NCI-H146 treated with DMSO at 0.1 percent for 48 hours (cell line): ENCODE results near the gene GBA3.

Source experiments
- DNase-seq: peaks from one replicate; lab custom pipeline; 2025; ENCODE audit not compliant: unreplicated experiment; lab: John Stamatoyannopoulos, UW

Gene GBA3

DNA sequence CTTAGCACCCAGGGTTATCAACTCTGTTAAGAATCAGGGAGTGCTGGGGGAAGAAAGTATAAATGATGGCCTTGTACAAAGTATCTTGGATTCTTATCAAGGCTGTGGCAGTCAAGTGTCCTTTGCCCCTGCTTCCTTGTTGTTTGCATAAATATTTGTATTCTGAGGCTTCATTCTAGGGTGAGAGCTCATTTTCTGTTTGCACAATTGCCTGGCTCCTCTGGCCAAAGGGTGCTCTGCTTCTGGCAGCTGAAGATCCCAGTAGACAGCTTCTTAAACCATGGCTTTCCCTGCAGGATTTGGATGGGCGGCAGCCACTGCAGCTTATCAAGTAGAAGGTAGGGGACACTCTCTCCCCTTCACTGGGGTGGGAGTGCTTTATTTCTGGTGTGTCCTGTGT is at the start of gene GBA3:
GBA3 (plus strand) TSS at position 202 of the 400 bp plus-strand sequence.
- no peak for DNase-seq

DNA sequence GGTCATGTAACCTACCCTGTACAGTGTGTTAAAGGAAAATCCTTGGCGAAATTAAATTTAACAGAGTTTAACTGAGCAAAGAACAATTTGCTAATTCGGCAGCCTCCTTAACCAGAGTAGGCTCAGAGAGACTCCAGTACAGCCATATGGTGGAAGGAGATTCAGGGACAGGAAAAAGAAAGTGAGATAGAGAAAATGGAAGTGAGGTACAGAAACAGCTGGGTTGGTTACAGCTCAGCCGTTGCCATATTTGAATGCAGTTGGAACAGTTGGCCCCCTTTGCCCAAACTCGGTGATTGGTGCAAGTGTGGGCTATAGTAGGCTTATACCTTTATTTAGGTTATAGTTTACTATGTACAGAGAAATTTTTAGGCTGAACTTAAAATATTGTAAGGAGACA is 48.8 kb upstream of the GBA3 start:
- no peak for DNase-seq

DNA sequence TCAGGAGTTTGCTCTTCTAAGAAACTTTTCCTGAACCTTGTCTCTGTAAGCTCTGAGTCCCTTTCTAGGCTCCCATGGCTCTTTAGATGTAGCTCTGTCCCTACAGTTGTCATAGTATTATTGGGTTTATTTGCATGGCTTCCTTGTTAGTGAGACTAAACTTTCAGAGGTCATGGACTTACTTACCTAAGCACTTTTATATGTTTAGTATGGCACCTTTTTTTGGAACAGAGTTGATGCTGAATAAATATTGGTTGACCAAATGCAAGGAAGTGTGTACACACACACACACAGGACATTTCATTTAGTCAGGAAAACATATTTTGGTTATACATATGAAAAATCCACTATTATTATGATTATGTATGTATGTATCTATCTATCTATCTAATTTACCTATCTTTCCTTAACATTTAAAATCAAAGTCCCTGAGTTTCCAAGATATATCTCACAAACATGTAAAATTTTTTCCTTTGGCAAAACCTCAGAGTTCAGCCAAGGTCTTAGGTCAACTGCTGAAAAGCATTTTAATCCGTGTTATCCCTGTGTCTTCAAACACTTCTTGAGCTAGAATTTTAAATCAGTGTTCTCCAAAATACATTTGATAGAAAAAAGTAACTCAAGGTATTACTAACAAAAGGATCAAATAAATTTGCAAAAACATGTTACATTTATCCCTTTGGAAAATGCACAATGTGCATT is 47.1 kb upstream of the GBA3 start:
- DNase-seq = no peak

DNA sequence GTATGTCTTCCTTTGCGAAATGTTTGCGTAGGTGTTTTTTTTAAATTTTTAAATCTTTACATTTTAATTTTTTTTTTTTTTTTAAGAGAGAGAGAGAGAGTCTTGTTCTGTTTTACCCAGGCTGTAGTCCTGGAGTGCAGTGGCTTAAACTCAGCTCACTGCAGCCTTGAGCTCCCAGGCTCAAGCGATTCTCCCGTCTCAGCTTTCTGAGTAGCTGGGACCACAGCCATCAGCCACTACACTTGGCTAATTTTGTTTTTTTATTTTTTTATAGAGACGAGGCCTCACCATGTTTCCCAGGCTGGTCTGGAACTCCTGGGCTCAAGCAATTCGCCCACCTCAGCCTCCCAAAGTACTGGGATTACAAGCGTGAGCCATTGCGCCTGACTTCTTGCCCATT is 43.7 kb upstream of the GBA3 start:
- no peak for DNase-seq

DNA sequence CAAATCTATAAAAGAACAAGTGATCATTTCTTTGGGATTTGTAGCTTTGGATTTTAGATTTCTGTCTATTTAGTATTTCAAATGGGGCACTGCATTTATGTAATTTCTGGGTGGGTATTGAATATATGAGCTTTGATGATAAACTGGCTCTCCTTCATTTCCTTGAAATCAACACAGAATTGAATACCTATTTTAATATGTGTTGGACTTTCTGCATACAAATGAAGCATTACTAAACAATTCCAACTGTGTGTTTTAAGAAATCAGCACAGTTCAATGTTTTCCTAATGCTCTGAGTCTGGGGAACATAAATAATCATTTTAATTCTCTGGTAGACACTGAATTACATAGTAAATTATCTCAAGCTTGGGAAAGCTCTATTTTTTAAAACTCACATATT is 42.0 kb upstream of the GBA3 start:
- DNase-seq = no peak

DNA sequence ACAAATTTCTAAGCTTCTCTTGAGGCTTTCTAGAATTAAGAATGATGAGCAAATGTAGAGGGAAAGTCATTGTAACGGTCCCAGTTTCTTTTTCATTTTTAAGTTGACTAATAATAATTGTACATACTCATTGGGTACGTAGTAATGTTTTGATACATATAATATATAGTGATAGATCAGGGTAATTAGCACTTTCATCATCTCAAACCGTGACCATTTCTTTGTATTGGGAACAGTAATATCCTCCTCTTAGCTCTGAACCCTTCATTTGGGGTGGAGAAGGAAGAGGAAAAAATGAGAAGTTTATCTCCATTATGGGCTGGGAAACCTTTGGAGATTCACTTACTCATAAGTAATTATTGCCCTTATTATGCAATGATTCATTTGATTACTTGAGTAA is 39.0 kb upstream of the GBA3 start:
- DNase-seq = no peak

DNA sequence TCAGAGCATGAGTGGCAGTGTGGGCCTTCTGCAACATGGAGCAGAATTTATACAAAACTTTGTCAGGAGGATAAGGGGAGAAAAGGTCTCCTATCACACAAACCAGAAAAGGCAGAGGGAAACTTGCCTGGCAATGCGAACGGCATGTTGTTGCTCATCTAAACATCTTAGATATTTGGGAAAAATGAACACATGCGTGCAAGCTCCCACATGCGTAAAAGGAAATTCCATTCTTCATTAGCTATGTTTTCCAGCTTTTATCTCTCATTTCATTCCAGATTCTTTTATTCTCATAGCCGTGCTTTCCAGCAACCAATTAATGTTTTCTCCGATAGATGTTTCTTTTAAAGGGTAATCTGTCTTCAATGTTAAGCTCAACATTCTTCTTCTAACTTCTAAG is 31.3 kb upstream of the GBA3 start:
- no peak for DNase-seq

DNA sequence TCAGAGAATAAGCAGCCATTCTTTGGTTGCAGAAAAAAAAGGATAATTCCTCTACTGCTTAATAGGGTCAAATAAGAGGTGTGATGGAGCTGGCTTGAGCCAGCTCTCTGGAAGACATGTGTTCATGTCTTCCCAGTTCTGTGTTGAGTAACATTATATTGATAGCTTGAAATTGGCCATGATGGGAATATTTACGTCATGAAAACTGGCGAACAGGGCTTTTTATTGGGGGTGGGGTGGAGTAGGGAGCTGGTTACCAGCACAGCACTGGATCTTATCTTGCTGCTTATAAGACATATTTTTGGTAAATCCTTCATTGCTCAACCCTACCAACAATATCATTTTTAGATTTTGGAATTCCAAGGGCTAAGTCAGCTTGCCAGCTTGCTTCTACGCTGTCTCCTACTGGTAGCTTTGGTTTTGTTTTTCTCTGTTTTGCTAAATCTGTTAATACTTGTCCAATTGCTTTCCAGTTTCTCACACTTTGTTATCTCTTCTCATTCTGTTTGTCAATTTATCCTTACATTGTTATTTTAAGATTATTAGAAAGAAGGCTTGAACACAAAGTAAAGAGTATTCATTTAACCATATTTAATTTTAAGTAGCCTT is 25.3 kb upstream of the GBA3 start:
- DNase-seq = no peak

DNA sequence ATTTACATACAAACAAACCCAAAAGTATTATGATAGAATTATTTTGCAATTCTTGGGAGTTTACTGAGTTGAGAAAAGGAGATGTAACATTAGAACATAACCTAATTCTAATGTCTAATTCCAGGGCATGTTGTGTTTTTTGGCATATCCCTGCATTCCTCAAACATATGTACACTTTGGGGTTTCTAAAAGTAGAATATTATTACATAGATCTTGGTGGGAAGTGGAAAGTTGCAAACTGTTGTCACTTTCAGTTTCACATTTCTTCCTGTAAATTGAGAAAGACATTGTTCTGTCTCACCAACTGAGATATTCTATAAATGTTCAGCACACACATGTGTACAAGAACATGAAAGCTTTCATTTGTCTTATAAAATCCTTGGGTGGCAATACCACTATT is 24.4 kb upstream of the GBA3 start:
- no peak for DNase-seq

DNA sequence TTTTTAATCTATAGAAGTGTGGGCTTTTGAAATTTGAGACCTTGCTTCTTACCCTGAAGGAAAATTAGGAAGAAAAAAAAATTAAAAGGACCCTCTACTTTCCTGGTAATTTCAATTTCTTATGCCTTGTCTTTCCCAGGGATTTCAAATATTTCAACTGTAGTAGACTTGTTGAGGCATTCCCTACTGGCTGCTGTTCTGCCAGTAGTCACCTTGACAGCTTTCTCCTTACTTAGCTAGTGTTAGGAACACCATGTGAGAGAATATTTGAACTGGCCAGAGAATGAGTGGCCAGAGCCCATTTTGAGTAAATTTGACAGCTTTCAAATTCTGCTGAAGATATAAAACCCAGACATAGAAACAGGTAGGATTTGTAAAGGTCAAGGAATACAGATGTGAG is 24.0 kb upstream of the GBA3 start:
- DNase-seq = no peak

DNA sequence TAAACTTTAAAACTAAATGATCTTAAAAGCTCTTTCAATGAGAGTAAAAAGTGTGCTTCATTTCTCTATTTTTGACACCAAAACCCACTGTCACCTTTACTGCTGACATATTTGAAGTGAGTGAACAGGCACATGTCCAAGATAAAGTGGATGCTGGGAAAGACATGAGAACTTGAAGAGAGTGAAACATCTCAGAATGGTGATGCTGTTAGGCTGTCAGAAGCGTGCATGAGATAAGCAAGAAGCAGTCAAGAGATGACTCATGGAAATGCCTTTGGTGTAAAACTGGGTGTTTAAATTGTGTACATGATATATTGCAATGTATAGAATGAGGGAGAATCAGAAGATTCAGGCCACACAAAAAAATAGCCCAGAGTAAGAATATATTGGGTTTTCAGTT is 21.8 kb upstream of the GBA3 start:
- no peak for DNase-seq

DNA sequence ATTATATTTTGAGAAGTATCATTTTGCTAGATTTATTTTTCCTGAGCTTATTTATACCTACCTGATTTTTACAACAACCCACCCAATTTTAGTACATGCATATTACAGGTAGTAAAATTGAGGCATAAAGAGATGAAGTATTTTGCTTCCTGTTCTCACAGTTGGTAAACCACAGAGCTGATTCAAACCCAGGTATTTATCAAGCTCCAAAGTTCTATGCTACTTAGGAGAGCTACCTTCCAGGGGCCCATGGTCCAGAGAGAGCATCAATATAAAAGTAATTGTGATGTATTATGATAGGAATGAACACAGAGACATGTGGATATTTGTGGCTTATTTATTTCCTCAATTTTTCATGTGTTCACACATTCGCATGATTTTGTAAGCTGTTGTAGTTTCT is 20.2 kb upstream of the GBA3 start:
- DNase-seq = no peak

DNA sequence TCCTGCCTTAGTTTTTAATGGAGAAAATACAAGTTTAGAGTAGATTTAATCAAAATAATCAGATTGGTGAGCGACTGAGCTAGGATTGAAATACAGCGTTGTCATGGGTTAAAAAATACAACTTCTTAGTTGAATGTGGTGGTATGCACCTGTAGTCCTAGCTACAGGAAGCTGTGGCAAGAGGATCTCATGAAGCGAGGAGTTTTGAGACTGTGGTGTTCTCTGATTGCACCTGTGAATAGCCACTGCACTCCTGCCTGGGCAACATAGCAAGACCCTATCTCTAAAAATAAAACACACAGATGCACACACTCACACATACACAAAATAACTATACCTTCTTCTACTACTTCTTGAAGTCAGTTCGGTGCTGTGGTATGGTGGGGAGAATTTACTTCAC is 19.8 kb upstream of the GBA3 start:
- DNase-seq = no peak

DNA sequence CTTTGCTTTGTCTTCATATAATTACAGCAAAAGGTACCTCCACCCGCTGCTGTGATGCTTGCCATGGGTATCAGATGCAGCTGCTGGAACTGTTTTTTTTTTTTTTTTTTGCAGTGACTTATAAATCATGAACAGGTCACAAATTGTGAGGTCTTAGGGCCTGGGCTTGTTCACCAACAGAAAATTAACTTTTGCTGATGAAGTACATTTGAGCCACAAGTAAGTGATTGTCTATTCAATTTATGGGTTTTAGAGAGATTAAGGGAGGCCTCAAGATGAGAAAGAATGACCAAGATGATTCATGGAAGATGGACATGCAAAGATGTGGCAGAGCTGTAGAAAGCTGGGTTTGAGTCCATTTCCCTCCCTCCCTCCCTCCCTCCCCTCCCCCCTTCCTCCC is 18.0 kb upstream of the GBA3 start:
- DNase-seq = no peak

DNA sequence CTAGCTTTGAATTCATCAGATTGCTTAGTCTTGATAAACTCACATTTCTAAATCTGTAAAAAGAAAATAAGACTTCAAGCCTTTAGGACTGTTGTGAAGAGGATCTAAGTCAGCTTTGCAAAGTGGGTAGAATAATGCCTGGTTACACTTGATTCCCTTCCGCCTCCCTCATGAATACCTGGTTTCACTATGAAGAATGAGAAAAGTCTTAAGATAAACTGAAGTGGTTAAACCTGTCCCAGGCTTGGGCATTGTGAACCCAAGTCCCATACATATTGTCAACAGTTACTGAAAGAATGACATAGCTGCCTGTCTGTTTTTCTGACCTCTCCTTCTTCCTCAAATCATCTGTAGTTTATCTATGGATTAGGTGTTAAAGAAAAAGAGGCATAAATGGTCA is 16.7 kb upstream of the GBA3 start:
- no peak for DNase-seq

DNA sequence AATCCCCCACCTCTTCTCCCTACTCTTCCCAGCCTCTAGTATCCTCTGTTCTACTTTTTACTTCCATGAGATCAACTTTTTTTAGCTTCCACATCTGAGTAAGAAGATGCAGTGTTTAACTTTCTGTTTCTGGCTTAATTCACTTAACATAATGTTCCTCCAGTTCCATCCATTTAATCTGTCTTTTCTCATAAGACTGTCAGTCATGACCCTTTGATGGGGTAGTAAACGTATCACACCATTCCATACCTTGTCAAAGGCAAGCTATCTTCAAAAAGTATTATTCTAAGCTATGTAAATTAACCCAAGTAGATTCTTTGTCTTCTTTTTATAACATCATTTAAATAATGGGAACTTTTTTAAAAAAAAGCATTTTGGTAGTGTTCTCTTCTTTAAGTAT is 15.0 kb upstream of the GBA3 start:
- DNase-seq = no peak

DNA sequence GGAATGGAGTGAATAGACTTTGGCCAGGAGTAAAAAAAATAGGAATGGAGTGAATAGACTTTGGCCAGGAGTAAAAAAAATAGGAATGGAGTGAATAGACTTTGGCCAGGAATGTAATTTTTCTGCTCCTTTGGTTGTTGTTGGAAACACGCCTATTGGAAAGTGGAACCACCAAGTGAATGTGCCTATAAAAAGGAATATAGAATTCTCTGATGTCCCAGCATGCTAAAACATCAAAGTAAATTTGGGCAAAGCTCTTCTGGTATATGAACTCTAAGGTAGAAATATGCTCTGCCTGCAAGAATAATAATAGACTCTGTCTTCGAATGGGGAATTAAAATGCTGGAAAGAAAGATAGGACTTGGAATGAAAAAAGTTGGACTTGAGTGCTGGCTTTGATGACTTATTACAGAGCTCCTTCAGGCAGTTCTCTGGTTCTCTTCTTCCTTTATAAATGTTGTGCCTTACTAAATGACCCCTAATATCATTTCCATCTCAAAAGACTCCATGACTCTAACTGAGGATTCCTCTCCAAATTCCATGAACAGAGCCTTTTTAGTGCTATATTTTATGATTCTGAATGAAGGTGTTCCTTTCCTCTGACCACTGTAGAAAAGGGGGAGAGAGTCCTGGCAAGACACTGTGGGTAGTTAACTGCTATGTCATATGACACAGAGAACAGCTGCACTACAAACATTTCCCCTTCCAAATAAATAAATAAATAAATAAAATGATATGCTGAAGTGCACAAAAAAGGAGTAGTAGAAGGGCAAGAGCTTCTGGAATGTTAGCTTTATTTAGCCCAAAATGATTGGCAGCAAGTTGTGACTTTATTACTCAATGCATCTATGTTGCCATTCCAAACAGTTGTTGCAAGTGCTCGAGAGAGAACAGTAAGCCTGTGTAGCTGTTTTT is 13.5 kb upstream of the GBA3 start:
- DNase-seq = no peak

DNA sequence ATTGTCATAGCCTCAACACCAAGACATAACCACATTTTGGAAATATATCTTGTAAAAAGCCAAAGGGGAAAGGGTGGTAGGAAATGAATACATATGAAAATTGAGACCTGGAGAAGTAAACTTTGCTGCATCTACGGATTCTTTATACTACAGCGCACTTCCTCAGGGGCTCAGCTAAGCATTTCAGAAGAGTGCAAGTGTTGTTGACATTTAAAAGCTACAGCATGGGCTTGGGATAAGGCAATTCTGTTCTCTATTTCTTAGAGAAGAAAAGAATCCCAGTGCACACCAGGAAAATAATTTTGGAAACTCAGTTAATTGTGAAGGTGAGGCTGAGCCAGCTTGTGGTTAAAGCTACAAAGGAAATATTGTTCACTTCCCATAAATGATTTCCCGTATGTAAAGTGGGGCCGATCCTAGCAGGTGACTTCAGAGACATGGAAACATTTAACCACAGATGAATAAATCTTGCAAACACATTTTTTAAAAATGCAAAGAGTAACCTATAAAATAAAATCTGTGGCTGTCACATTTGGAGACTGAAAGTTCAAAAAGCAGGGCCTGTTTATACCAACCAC is 12.6 kb upstream of the GBA3 start:
- DNase-seq = no peak

DNA sequence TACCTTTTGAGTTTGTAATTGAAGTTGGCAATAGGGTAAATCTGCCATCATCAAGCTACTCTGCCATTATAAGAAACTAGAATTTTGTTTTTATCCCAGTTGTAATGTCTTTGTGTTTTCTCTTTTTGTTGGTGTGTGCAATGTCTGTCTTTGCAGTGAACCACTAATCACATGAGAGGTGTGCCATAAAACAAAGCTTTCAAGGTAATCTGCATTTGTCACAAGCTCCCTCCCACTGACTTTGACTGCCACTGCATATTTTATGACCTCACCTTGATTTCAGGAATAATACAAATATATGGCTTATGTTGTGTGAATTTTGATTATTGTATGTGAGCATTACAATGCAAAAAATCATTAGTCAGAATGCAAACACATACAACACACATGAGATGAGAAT is 9.0 kb upstream of the GBA3 start:
- DNase-seq = no peak

DNA sequence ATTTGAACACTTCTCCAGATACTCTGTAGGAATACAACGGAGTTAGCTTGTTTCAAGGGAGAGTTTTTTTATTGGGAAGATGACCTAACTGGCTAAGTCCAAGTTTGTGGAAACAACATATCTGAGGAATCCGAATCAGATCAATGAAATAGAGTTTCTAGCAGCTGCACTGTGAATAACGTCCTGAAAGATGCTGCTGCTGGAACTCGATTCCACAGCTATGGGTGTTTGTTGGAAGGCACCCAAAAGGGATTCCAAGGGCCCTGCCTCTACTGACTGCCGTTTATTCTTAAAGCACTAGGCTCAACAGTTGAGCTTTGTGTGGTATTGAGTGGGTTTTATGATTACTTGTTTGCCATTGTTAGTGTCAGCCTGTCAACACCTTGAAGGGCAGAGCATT is 6.6 kb upstream of the GBA3 start:
- no peak for DNase-seq

DNA sequence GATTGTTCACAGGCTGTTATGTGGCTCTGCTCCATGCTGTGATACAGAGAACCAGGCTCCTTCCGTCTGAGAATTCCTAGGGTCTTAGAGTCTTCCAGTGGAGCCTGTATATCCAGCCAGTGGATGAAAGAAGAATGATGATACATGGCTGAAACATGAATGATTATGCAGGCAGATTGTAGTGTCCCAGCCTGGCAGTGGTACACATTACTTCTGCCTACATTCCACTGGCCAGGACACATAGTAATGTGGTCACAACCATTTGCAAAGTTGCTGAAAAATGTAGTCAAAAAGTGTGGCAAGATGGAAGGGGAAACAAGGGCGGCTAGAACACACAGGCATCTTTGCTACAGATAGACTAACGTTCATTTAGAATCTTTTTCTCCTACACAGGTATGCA is 4.5 kb upstream of the GBA3 start:
- DNase-seq = no peak

DNA sequence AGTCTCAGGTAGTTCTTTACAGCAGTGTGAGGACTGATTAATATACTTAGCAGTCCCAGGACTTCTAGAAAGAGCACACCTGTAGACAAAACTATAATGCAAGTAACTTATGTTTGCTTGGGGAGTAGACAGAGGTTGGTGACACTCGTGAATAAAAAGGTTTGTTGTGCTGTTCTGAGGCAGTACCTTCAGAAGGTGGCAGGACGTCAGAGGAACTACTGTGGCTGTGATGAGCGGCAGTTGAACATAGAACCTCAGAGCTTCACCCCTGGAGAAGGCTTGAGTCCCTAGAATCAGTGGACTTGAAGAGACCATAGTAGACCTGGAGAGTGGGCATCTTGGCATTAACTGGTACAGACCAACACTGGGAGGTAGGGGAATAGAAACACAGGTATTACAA is 3.3 kb upstream of the GBA3 start:
- DNase-seq = no peak
